Measurements from ENCODE around the gene PALLD. TPM values are rescaled to one million over a fixed set of nuclear protein-coding genes. Genes with fewer than 3 reads are reported as not detected.

PALLD gene
- total RNA-seq, 1 experiment from 2014 or later = 27.6 TPM

DNA sequence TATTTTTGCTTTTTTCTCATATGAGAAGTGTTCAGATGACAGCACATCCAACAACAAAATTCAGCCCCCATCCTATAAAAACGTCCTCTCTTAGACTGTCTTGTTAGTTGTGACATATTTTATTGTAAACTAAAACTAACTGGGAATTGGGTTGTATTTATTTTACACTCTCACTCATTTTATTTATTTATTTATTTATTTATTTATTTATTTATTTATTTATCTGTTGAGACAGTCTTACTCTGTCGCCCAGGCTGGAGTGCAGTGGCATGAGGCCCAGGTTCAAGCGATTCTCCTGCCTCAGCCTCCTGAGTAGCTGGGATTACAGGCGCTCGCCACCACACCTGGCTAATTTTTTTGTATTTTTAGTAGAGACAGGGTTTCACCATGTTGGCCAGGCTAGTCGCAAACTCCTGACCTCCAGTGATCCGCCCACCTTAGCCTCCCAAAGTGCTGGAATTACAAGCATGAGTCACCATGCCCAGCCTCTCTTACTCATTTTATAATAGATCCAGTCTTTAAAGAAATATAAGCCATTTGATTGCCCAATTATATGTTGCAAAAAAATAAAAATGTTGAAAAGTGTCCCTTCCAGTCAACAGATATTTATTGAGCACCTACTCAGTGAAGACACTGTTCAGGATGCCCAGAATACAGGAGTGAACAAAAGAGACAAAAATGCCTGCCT is 44.6 kb downstream of the PALLD start:
- H3K4me1 Mint-ChIP-seq (ENCODE audit: low read depth, unreplicated experiment) = no peaks in the 10 kb centered on the region
- BruUV-seq (replicated peaks) = no TSS peak
- intact Hi-C loops (cut with micrococcal nuclease; ENCODE audit: unreplicated experiment) = no loop called here
- CTCF ChIA-PET = no interaction called here
- peak; percentile 9 for DNase-seq
- H3K36me3 Mint-ChIP-seq (ENCODE audit: insufficient read depth, unreplicated experiment) = no peaks in the 10 kb centered on the region
- H3K4me3 Mint-ChIP-seq (ENCODE audit: low read depth, unreplicated experiment) = no peak overlapping the region
- H3K27ac Mint-ChIP-seq (ENCODE audit: unreplicated experiment) = no peak overlapping the region
- no peaks in the 10 kb centered on the region for H3K9me3 Mint-ChIP-seq (ENCODE audit: low read depth, unreplicated experiment)
- TF ChIP-seq, protein P1, sequence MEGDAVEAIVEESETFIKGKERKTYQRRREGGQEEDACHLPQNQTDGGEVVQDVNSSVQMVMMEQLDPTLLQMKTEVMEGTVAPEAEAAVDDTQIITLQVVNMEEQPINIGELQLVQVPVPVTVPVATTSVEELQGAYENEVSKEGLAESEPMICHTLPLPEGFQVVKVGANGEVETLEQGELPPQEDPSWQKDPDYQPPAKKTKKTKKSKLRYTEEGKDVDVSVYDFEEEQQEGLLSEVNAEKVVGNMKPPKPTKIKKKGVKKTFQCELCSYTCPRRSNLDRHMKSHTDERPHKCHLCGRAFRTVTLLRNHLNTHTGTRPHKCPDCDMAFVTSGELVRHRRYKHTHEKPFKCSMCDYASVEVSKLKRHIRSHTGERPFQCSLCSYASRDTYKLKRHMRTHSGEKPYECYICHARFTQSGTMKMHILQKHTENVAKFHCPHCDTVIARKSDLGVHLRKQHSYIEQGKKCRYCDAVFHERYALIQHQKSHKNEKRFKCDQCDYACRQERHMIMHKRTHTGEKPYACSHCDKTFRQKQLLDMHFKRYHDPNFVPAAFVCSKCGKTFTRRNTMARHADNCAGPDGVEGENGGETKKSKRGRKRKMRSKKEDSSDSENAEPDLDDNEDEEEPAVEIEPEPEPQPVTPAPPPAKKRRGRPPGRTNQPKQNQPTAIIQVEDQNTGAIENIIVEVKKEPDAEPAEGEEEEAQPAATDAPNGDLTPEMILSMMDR (IDR thresholded peaks at IDR 0.05; ENCODE audit: unreplicated experiment) = no peak
- no peaks in the 10 kb centered on the region for H3K27me3 Mint-ChIP-seq (ENCODE audit: unreplicated experiment)

DNA sequence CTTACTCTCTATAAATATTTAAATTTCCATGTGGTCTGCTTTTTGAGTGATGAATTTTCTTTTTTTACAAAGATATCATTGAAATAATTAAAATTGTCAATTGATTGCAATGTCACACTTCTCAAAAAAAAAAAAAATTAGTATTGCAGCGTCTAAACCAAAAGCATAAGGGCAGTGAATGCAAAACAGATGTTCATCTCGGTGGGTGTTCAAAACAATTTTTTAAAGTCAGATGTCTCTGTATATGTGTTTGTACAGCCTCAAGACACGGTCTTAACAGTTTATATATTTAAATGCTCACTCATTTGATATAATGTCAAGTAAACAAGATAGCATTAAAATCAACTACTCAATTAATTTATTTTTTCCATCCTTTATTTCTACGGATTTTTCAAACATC is 52.3 kb downstream of the PALLD start:
- H3K9me3 Mint-ChIP-seq (ENCODE audit: low read depth, unreplicated experiment) = no peaks in the 10 kb centered on the region
- no peaks in the 10 kb centered on the region for H3K36me3 Mint-ChIP-seq (ENCODE audit: insufficient read depth, unreplicated experiment)
- no peak overlapping the region for H3K4me3 Mint-ChIP-seq (ENCODE audit: low read depth, unreplicated experiment)
- H3K27ac Mint-ChIP-seq (ENCODE audit: unreplicated experiment) = no peak overlapping the region
- peaks cover 9% of the 10 kb centered on the region for H3K4me1 Mint-ChIP-seq (ENCODE audit: low read depth, unreplicated experiment)
- CTCF ChIA-PET = no interaction called here
- BruUV-seq (replicated peaks) = no TSS peak
- intact Hi-C loops (cut with micrococcal nuclease; ENCODE audit: unreplicated experiment) = no loop called here
- no peaks in the 10 kb centered on the region for H3K27me3 Mint-ChIP-seq (ENCODE audit: unreplicated experiment)
- no peak for DNase-seq
- TF ChIP-seq, protein P1 (IDR thresholded peaks at IDR 0.05; ENCODE audit: unreplicated experiment) = no peak

GRCh38 chr4:168550064-168550766 is 53.4 kb downstream of the PALLD start:
- no TSS peak for BruUV-seq (replicated peaks)
- no peak for DNase-seq
- H3K9me3 Mint-ChIP-seq (ENCODE audit: low read depth, unreplicated experiment) = no peaks in the 10 kb centered on the region
- H3K4me3 Mint-ChIP-seq (ENCODE audit: low read depth, unreplicated experiment) = no peak overlapping the region
- TF ChIP-seq, protein P1 (IDR thresholded peaks at IDR 0.05; ENCODE audit: unreplicated experiment) = no peak
- H3K36me3 Mint-ChIP-seq (ENCODE audit: insufficient read depth, unreplicated experiment) = no peaks in the 10 kb centered on the region
- no peaks in the 10 kb centered on the region for H3K27me3 Mint-ChIP-seq (ENCODE audit: unreplicated experiment)
- peaks cover 9% of the 10 kb centered on the region for H3K4me1 Mint-ChIP-seq (ENCODE audit: low read depth, unreplicated experiment)
- CTCF ChIA-PET = no interaction called here
- H3K27ac Mint-ChIP-seq (ENCODE audit: unreplicated experiment) = no peak overlapping the region
- intact Hi-C loops (cut with micrococcal nuclease; ENCODE audit: unreplicated experiment) = no loop called here

- Mint-ChIP-seq H3K36me3 (ENCODE audit: insufficient read depth, unreplicated experiment) (no peaks in the 10 kb centered on the region), H3K4me1 (ENCODE audit: low read depth, unreplicated experiment) (peaks cover 9% of the 10 kb centered on the region), H3K4me3 (ENCODE audit: low read depth, unreplicated experiment) (no peak overlapping the region), H3K9me3 (ENCODE audit: low read depth, unreplicated experiment) (no peaks in the 10 kb centered on the region), H3K27ac (ENCODE audit: unreplicated experiment) (no peak overlapping the region), H3K27me3 (ENCODE audit: unreplicated experiment) (no peaks in the 10 kb centered on the region)
- CTCF ChIA-PET = interaction anchor here (0.7 kb wide), 1 partner anchor 1082 kb away, joined by 3 read pairs; no protein-coding TSS in a partner anchor
- intact Hi-C loops (cut with micrococcal nuclease; ENCODE audit: unreplicated experiment) = no loop called here
- DNase-seq = no peak
- TF ChIP-seq, protein P1 (IDR thresholded peaks at IDR 0.05; ENCODE audit: unreplicated experiment) = no peak
- BruUV-seq (replicated peaks) = no TSS peak
These were observed 54.4 kb downstream of the PALLD start for GRCh38 chr4:168551211-168551610.

Measured in Calu3 (cell line).